GM21786 (cell line): ENCODE measurements around the gene ARRDC4.

Experiments used
- ATAC-seq: cut with Tn5 transposase; IDR thresholded peaks from one replicate; pipeline ENCODE4 v1.9.1; 2021; ENCODE audit not compliant: unreplicated experiment

The ARRDC4 gene

GRCh38 chr15:97995881-97996603 is 35.5 kb downstream of the ARRDC4 start:
- no peak for ATAC-seq

GRCh38 chr15:97998307-97999071 is 38.0 kb downstream of the ARRDC4 start:
- no peak for ATAC-seq

GRCh38 chr15:98000249-98001203 is 40.0 kb downstream of the ARRDC4 start:
- no peak for ATAC-seq

DNA sequence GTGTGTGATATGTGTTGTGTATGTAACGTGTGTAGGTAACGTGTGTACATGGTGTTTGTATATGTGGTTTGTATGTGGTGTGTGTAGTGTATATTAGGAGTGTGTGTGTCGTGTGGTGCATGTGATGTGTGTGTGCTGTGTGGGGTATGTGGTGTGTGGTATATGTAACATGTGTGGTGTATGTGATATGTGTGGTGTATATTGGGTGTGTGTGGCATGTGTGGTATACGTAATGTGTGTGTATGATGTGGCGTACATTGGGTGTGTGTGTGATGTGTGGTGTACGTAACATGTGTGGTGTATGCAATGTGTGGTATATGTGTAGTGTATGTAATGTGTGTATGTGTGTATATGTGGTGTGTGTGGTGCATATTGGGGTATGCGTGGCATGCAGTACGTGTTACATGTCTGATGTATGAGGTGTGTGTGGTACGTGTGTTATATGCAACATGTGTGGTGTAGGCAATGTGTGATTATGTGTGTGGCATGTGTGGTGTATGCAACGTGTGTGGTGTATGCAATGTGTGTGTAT is 41.2 kb downstream of the ARRDC4 start:
- no peak for ATAC-seq

DNA sequence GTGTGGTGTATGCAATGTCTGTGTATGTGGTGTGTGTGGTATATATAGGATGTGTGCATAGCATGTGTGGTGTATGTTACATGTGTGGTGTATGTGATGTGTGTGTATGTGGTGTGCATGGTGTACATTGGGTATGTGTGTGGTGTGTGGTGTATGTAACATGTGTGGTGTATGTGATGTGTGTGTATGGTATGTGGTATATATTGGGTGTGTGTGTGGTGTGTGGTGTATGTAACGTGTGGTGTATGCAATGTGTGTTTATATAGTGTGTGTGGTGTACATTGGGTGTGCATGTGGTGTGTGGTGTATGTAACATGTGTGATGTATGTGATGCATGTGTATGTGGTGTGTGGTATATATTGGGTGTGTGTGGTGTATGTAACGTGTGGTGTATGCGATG is 41.9 kb downstream of the ARRDC4 start:
- ATAC-seq = no peak

GRCh38 chr15:98002866-98003265 is 42.4 kb downstream of the ARRDC4 start:
- no peak for ATAC-seq

DNA sequence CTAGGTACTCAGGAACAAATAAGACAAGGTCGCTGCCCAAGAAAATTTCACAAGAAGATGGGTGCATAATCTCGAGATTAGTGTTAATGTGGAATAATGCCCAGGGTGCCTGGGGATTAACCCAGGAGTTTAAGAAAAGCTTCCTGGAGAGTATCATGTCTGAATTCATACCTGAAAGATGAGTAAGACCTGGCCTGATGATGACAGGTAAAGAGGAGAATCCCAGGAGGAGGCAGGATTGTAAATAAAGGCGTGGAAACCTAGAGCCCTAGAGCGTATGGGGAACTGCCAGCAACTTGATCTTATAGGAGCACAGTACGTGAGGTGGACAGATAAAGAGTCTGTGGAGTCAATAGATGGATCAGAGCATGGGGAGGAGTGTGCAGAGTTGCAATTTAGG is 43.0 kb downstream of the ARRDC4 start:
- ATAC-seq = no peak

DNA sequence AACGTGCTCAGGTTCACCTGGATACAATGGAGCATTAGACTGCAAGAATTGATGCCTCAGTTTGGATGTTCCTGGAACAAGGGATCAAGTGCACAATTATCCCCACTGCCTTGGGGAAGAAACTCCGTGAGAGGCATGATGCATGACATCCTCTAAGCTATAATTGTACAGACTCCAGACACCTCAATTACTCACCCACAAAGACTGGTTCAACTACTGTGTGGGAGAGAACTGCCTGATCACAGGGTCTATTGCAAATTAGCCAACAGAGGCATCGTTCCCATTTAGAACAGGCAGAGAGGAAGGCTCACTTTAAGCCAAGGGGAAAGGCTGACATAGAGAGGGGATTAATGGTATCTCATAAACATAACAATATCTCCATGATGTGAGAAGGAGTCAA is 43.5 kb downstream of the ARRDC4 start:
- ATAC-seq = no peak

DNA sequence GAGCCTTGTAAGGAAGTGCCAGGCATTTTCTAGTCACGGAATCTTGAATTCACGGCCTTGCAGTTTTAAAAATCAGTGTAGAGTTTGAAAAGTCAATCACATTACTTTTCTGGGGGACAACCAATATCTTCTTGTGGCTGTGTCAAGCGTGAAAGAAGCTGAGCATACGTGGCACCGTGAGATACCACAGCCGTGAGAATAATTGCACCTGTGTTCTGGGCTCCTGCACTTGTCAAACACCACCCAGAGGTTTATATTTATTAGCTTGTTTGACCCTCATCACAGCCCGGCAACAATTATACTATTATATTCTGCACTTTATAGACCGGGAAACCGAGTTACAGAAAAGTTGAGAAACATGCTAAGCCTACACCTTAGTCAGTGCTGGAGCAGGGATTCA is 45.2 kb downstream of the ARRDC4 start:
- no peak for ATAC-seq

GRCh38 chr15:98009169-98009568 is 48.7 kb downstream of the ARRDC4 start:
- no peak for ATAC-seq

- no peak for ATAC-seq
Observed at GRCh38 chr15:98009971-98010370, 49.5 kb downstream of the ARRDC4 start.

GRCh38 chr15:98012354-98012753 is 51.9 kb downstream of the ARRDC4 start:
- no peak for ATAC-seq

- ATAC-seq = no peak
Observed at GRCh38 chr15:98013631-98014030, 53.1 kb downstream of the ARRDC4 start.

- ATAC-seq = no peak
Observed at GRCh38 chr15:98017150-98017964, 56.9 kb downstream of the ARRDC4 start.

GRCh38 chr15:98018761-98019351 is 58.4 kb downstream of the ARRDC4 start:
- no peak for ATAC-seq
